ENCODE data around the gene IRF2BP2.
A peak's percentile ranks its signal among the peaks of the same experiment; 100 is the strongest.

IRF2BP2 gene

DNA sequence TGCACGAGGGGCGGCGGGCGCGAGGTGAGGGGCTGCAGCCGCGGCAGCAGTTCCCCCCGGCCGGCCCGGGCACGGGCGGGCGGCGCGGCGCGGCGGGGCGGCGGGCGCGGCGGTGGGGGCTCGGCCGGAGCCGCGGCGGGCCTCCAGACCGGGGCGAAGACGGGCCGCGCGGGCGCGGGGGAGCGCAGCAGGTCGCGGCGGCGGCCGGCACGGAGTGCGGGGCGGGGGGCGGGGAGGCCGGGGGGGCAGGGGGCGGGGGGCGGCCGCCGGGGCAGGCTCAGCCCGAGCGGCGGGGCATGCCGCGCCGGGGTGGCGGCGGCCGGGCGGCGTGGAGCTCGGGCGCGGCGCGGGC, 311 bp downstream of the IRF2BP2 start:
- no peak for ATAC-seq
- TF ChIP-seq CSDC2 (CRISPR knock-in tag; IDR thresholded peaks at IDR 0.05): no peak
- TF ChIP-seq ZC3H10 (CRISPR knock-in tag; IDR thresholded peaks at IDR 0.05): no peak
- TF ChIP-seq GLIS3 (CRISPR knock-in tag; IDR thresholded peaks at IDR 0.05): no peak
- no peak for TF ChIP-seq ZFP3 (CRISPR knock-in tag; IDR thresholded peaks at IDR 0.05)
- TF ChIP-seq CSRNP3 (CRISPR knock-in tag; IDR thresholded peaks at IDR 0.05): no peak

DNA sequence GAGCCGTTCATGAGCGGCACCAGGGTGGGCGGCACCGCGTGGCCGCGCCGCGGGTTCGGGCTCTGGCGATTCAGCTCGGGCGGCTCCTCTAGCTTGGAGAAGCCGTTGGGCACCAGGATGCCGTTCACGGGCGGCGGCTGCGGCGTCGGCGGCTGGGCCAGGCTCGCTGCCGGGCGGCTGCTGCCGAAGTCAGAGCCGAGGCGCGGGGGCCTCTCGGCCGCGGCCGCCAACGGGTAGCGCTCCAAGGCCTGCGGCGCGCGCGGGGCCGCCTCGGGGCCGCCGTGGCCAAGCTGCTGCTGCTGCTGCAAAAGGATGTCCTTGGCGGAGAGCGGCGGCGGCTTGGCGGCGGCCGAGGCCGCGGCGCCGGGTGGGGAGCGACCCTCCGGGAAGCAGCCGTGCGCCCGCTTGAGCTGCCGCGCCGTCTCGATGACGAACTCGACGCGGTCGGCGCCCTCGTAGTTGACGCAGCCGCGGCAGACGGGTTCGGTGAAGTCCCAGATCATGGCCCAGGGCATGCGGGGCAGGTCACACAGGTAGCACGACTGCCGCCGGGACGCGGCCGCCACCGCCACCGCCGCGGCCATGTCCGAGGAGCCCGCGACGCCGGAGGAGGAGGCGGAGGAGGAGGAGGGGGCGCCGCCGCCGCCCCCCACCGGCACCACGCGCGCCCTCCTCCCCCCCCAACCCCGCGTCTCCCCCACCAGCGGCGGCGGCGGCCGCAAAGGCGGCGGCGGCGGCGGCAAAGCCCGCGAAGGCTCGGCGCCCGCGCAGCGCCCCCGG, 877 bp downstream of the IRF2BP2 start:
- TF ChIP-seq ZC3H10 (CRISPR knock-in tag; IDR thresholded peaks at IDR 0.05) (0 out of 2 replicates have a peak, but pooled peaks have one; percentile 40), RARB (CRISPR knock-in tag; IDR thresholded peaks at IDR 0.05) (no peak)
- no peak for ATAC-seq

DNA sequence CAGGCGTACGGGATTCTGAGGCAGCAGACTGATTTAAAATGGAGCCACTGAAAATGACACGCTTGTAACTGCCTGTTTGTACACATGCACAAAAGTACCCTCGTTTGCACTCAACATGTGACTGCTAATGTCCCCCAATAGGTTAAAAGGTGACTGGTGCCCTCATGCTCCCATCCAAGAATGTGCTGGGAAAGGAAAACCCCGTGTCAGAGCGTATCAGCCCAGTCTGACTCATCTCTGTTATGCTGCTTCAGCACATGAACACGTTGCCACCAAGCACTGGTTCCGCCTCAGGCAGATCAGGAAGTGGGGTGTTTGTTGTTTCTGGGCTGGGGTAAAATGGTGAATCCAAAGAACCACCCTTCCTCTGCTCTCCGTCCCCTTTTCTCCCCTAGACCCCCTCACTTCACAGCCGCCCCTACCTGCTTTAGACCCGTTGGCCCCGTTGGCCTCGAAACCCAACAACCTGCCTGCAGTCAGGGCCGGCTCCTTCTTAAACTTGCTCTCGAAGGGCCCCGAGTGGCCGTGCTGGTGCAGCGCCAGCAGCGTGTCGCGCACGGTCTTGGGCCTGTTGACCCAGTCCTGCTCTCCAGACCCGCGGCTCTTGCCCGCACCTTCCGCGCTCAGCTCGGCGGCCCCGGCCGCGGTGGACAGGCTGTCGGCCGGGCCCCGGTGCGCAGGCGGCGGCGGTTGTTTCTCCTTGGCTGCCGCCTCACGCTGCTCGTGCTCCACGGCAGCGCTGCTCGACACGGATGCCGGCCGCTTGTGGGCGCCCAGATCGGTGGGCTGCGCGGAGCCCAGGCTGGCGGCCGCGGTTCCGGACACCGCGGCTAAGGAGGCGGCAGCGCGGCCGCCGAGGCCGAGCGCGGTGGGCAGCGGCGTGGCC, 1.7 kb downstream of the IRF2BP2 start:
- TF ChIP-seq RARB (CRISPR knock-in tag; IDR thresholded peaks at IDR 0.05) (no peak; the same call in 1 of the 2 replicates), ZFP3 (CRISPR knock-in tag; IDR thresholded peaks at IDR 0.05) (0 out of 2 replicates have a peak, but pooled peaks have one; percentile 6), PPARA (CRISPR knock-in tag; IDR thresholded peaks at IDR 0.05; ENCODE audit: borderline replicate concordance) (no peak), BACH2 (CRISPR knock-in tag; IDR thresholded peaks at IDR 0.05; ENCODE audit: borderline replicate concordance) (no peak), GLIS3 (CRISPR knock-in tag; IDR thresholded peaks at IDR 0.05) (no peak), ISL1 (CRISPR knock-in tag; IDR thresholded peaks at IDR 0.05) (no peak), TOX (CRISPR knock-in tag; IDR thresholded peaks at IDR 0.05; ENCODE audit: borderline replicate concordance) (no peak; the same call in 1 of the 2 replicates), TCF4 (CRISPR knock-in tag; IDR thresholded peaks at IDR 0.05; ENCODE audit: borderline replicate concordance) (no peak)
- TF ChIP-seq, protein P1, sequence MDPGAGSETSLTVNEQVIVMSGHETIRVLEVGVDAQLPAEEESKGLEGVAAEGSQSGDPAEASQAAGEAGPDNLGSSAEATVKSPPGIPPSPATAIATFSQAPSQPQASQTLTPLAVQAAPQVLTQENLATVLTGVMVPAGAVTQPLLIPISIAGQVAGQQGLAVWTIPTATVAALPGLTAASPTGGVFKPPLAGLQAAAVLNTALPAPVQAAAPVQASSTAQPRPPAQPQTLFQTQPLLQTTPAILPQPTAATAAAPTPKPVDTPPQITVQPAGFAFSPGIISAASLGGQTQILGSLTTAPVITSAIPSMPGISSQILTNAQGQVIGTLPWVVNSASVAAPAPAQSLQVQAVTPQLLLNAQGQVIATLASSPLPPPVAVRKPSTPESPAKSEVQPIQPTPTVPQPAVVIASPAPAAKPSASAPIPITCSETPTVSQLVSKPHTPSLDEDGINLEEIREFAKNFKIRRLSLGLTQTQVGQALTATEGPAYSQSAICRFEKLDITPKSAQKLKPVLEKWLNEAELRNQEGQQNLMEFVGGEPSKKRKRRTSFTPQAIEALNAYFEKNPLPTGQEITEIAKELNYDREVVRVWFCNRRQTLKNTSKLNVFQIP (CRISPR knock-in tag; IDR thresholded peaks at IDR 0.05; ENCODE audit: borderline replicate concordance, low read depth): peak; percentile 18; the same call in 1 of the 2 replicates
- TF ChIP-seq, protein P2, sequence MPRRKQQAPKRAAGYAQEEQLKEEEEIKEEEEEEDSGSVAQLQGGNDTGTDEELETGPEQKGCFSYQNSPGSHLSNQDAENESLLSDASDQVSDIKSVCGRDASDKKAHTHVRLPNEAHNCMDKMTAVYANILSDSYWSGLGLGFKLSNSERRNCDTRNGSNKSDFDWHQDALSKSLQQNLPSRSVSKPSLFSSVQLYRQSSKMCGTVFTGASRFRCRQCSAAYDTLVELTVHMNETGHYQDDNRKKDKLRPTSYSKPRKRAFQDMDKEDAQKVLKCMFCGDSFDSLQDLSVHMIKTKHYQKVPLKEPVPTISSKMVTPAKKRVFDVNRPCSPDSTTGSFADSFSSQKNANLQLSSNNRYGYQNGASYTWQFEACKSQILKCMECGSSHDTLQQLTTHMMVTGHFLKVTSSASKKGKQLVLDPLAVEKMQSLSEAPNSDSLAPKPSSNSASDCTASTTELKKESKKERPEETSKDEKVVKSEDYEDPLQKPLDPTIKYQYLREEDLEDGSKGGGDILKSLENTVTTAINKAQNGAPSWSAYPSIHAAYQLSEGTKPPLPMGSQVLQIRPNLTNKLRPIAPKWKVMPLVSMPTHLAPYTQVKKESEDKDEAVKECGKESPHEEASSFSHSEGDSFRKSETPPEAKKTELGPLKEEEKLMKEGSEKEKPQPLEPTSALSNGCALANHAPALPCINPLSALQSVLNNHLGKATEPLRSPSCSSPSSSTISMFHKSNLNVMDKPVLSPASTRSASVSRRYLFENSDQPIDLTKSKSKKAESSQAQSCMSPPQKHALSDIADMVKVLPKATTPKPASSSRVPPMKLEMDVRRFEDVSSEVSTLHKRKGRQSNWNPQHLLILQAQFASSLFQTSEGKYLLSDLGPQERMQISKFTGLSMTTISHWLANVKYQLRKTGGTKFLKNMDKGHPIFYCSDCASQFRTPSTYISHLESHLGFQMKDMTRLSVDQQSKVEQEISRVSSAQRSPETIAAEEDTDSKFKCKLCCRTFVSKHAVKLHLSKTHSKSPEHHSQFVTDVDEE (CRISPR knock-in tag; IDR thresholded peaks at IDR 0.05): no peak
- ATAC-seq: peak; percentile 32

- TF ChIP-seq, protein P3, sequence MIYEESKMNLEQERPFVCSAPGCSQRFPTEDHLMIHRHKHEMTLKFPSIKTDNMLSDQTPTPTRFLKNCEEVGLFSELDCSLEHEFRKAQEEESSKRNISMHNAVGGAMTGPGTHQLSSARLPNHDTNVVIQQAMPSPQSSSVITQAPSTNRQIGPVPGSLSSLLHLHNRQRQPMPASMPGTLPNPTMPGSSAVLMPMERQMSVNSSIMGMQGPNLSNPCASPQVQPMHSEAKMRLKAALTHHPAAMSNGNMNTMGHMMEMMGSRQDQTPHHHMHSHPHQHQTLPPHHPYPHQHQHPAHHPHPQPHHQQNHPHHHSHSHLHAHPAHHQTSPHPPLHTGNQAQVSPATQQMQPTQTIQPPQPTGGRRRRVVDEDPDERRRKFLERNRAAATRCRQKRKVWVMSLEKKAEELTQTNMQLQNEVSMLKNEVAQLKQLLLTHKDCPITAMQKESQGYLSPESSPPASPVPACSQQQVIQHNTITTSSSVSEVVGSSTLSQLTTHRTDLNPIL (CRISPR knock-in tag; IDR thresholded peaks at IDR 0.05; ENCODE audit: low read depth): no peak
- TF ChIP-seq ZFP3 (CRISPR knock-in tag; IDR thresholded peaks at IDR 0.05): 0 out of 2 replicates have a peak, but pooled peaks have one; percentile 53
- no peak for TF ChIP-seq ZNF565 (CRISPR knock-in tag; conservative IDR thresholded peaks at IDR 0.05; ENCODE audit: low read depth)
- ATAC-seq: peak; percentile 2
Observed at GRCh38 chr1:234607109-234608024, 2.6 kb downstream of the IRF2BP2 start.

Measured in SK-N-SH treated with all-trans-retinoic acid at 6 μM for 48 hours (cell line).